SU-DHL-6 (cell line): ENCODE measurements around the gene SURF6.

Experiments
- H2AFZ ChIP-seq: fragments of 200-600 bp; sonication (generic); 2 replicates; pipeline ENCODE4 v1.6.1; 2014; ENCODE audit warnings: low read depth, mild to moderate bottlenecking, moderate library complexity, mixed read lengths, antibody characterized with exemption, low read length; ENCODE audit not compliant: severe bottlenecking
- H3F3A ChIP-seq: fragments of 200-600 bp; shearing (Covaris generic); 2 replicates; pipeline ENCODE4 v1.6.0; 2016; ENCODE audit warnings: antibody characterized with exemption, mild to moderate bottlenecking; ENCODE audit not compliant: insufficient read depth
- H3K27ac ChIP-seq: fragments of 200-600 bp; sonication (generic); 2 replicates; pipeline ENCODE4 v1.5.1; 2016; ENCODE audit warnings: low read depth, mild to moderate bottlenecking, low read length, moderate library complexity, mixed read lengths
- H3K27me3 ChIP-seq: fragments of 200-600 bp; sonication (generic), shearing (Covaris generic); 2 replicates; pipeline ENCODE4 v1.6.0; 2014; ENCODE audit warnings: mild to moderate bottlenecking, low read length
- H3K36me3 ChIP-seq: fragments of 200-600 bp; sonication (generic); 2 replicates; pipeline ENCODE4 v1.6.1; 2014; ENCODE audit warnings: mild to moderate bottlenecking, low read length, mixed read lengths
- H3K4me2 ChIP-seq: fragments of 300-600, 200-600 bp; shearing (Covaris generic), sonication (generic); 2 replicates; pipeline ENCODE4 v1.6.0; 2014; ENCODE audit warnings: low read length, low read depth, mild to moderate bottlenecking; ENCODE audit not compliant: poor library complexity, severe bottlenecking
- H3K4me3 ChIP-seq: fragments of 200-600 bp; sonication (generic); 2 replicates; pipeline ENCODE4 v1.5.1; 2014; ENCODE audit warnings: antibody characterized with exemption, low read length, mild to moderate bottlenecking, mixed read lengths; ENCODE audit not compliant: insufficient read depth, poor library complexity, severe bottlenecking
- H3K79me2 ChIP-seq: fragments of 200-600 bp; sonication (generic); 2 replicates; pipeline ENCODE4 v1.6.1; 2014; ENCODE audit warnings: mild to moderate bottlenecking, low read length, moderate library complexity; ENCODE audit not compliant: insufficient read depth
- H3K9ac ChIP-seq: fragments of 200-600 bp; sonication (generic); 2 replicates; pipeline ENCODE4 v1.7.0; 2014; ENCODE audit warnings: mild to moderate bottlenecking, low read length
- H3K9me2 ChIP-seq: fragments of 200-600 bp; sonication (generic); replicated peaks from 2 replicates; pipeline ENCODE4 v1.6.1; 2014; ENCODE audit warnings: low read length; ENCODE audit not compliant: insufficient read depth
- H3K9me3 ChIP-seq: fragments of 200-600 bp; sonication (generic); 2 replicates; pipeline ENCODE4 v1.6.1; 2014; ENCODE audit warnings: low read length, mixed read lengths; ENCODE audit not compliant: insufficient read depth
- H4K20me1 ChIP-seq: fragments of 200-600 bp; sonication (generic); 2 replicates; pipeline ENCODE4 v1.6.1; 2014; ENCODE audit warnings: low read depth, mild to moderate bottlenecking, antibody characterized with exemption, low read length, moderate library complexity, mixed read lengths
- CTCF ChIP-seq: fragments of 200-600 bp; sonication (generic); IDR thresholded peaks from one replicate; pipeline ENCODE4 v1.5.1; 2017; ENCODE audit warnings: antibody characterized with exemption, mild to moderate bottlenecking, low read length, moderate library complexity; ENCODE audit not compliant: insufficient read depth, poor library complexity, severe bottlenecking
- EZH2phosphoT487 ChIP-seq: fragments of 200-600 bp; sonication (generic), shearing (Covaris generic); conservative IDR thresholded peaks from 2 replicates; pipeline ENCODE4 v1.6.1; 2018; ENCODE audit warnings: mild to moderate bottlenecking, antibody characterized with exemption, low read length, moderate library complexity, mixed read lengths

SURF6 gene

GRCh38 chr9:133383438-133383837, 47.5 kb upstream of the SURF6 start:
- no peak overlapping the region for H3K4me3 ChIP-seq
- no peaks in the 10 kb centered on the region for H4K20me1 ChIP-seq
- H3K36me3 ChIP-seq = no peaks in the 10 kb centered on the region
- no peak overlapping the region for H2AFZ ChIP-seq
- no peaks in the 10 kb centered on the region for H3K27me3 ChIP-seq
- no peak for TF ChIP-seq EZH2phosphoT487
- TF ChIP-seq CTCF = no peak
- H3K27ac ChIP-seq = no peak overlapping the region
- H3K9ac ChIP-seq = no peak overlapping the region
- no peaks in the 10 kb centered on the region for H3K9me2 ChIP-seq
- no peaks in the 10 kb centered on the region; the same call in 1 of the 2 replicates for H3K9me3 ChIP-seq
- H3K79me2 ChIP-seq = no peaks in the 10 kb centered on the region
- no peak overlapping the region for H3K4me2 ChIP-seq
- no peaks in the 10 kb centered on the region for H3F3A ChIP-seq

GRCh38 chr9:133382507-133383141, 46.6 kb upstream of the SURF6 start:
- no peaks in the 10 kb centered on the region for H3K79me2 ChIP-seq
- no peaks in the 10 kb centered on the region; the same call in 1 of the 2 replicates for H3K9me3 ChIP-seq
- H3F3A ChIP-seq = no peaks in the 10 kb centered on the region
- no peaks in the 10 kb centered on the region for H3K36me3 ChIP-seq
- no peak overlapping the region for H3K4me2 ChIP-seq
- H4K20me1 ChIP-seq = no peaks in the 10 kb centered on the region
- no peaks in the 10 kb centered on the region for H3K27me3 ChIP-seq
- H3K4me3 ChIP-seq = no peak overlapping the region
- no peak for TF ChIP-seq EZH2phosphoT487
- no peak for TF ChIP-seq CTCF
- no peak overlapping the region for H3K9ac ChIP-seq
- no peaks in the 10 kb centered on the region for H3K9me2 ChIP-seq
- no peak overlapping the region for H2AFZ ChIP-seq
- H3K27ac ChIP-seq = no peak overlapping the region

GRCh38 chr9:133380734-133381133, 44.7 kb upstream of the SURF6 start:
- H3K27ac ChIP-seq = no peak overlapping the region
- TF ChIP-seq EZH2phosphoT487 (no peak), CTCF (no peak)
- H3K36me3 ChIP-seq = no peaks in the 10 kb centered on the region
- H3K9me3 ChIP-seq = no peaks in the 10 kb centered on the region; the same call in 1 of the 2 replicates
- no peak overlapping the region for H3K9ac ChIP-seq
- no peaks in the 10 kb centered on the region for H4K20me1 ChIP-seq
- no peak overlapping the region for H3K4me3 ChIP-seq
- no peaks in the 10 kb centered on the region for H3K79me2 ChIP-seq
- no peaks in the 10 kb centered on the region for H3K27me3 ChIP-seq
- no peak overlapping the region for H2AFZ ChIP-seq
- no peak overlapping the region for H3K4me2 ChIP-seq
- no peaks in the 10 kb centered on the region for H3K9me2 ChIP-seq
- peaks cover 5% of the 10 kb centered on the region; the same call in 1 of the 2 replicates for H3F3A ChIP-seq
